MM.1S (cell line): Measurements from ENCODE around the gene MRPL54.

Source experiments
- DNase-seq: peaks from one replicate; pipeline ENCODE4 v3.0.0-alpha.2; 2015
- H2AFZ ChIP-seq: fragments of 300-600 bp; sonication (generic); 2 replicates; pipeline ENCODE4 v1.6.0; 2016; ENCODE audit warnings: antibody characterized with exemption, low read length
- H3F3A ChIP-seq: fragments of 300-600 bp; sonication (generic); 2 replicates; pipeline ENCODE4 v1.6.1; 2016; ENCODE audit warnings: mild to moderate bottlenecking, antibody characterized with exemption, low read length, moderate library complexity, mixed read lengths; ENCODE audit not compliant: insufficient read depth
- H3K27ac ChIP-seq: fragments of 300-600 bp; sonication (generic); 2 replicates; pipeline ENCODE4 v1.5.1; 2016; ENCODE audit warnings: mild to moderate bottlenecking, low read length
- H3K27me3 ChIP-seq: fragments of 300-600 bp; sonication (generic); replicated peaks from 2 replicates; pipeline ENCODE4 v1.6.0; 2016; ENCODE audit warnings: low read length; ENCODE audit not compliant: insufficient read depth
- H3K36me3 ChIP-seq: fragments of 300-600 bp; sonication (generic); replicated peaks from 2 replicates; pipeline ENCODE4 v1.6.1; 2016; ENCODE audit warnings: mild to moderate bottlenecking, low read length, mixed read lengths; ENCODE audit not compliant: insufficient read depth
- H3K4me1 ChIP-seq: fragments of 300-600 bp; sonication (generic); 2 replicates; pipeline ENCODE4 v1.6.1; 2016; ENCODE audit warnings: low read length, mixed read lengths
- H3K4me2 ChIP-seq: fragments of 300-600 bp; sonication (generic); 2 replicates; pipeline ENCODE4 v1.6.0; 2016; ENCODE audit warnings: low read depth, low read length
- H3K4me3 ChIP-seq: fragments of 300-600 bp; sonication (generic); 2 replicates; pipeline ENCODE4 v1.5.1; 2016; ENCODE audit warnings: low read length, mixed read lengths
- H3K79me2 ChIP-seq: fragments of 300-600 bp; sonication (generic); 2 replicates; pipeline ENCODE4 v1.6.1; 2016; ENCODE audit warnings: mixed run types, low read length, mixed read lengths
- H3K9ac ChIP-seq: fragments of 300-600 bp; sonication (generic); 2 replicates; pipeline ENCODE4 v1.6.1; 2016; ENCODE audit warnings: low read length, mixed read lengths
- H3K9me2 ChIP-seq: fragments of 300-600 bp; sonication (generic); replicated peaks from 2 replicates; pipeline ENCODE4 v1.6.1; 2016; ENCODE audit warnings: mild to moderate bottlenecking, low read length, mixed read lengths; ENCODE audit not compliant: insufficient read depth
- H3K9me3 ChIP-seq: fragments of 300-600 bp; sonication (generic); replicated peaks from 2 replicates; pipeline ENCODE4 v1.6.1; 2016; ENCODE audit warnings: mild to moderate bottlenecking, low read length, mixed read lengths; ENCODE audit not compliant: insufficient read depth
- H4K20me1 ChIP-seq: fragments of 300-600 bp; sonication (generic); 2 replicates; pipeline ENCODE4 v1.6.1; 2016; ENCODE audit warnings: mild to moderate bottlenecking, low read length, moderate library complexity, mixed read lengths; ENCODE audit not compliant: insufficient read depth
- CTCF ChIP-seq: fragments of 300-600 bp; sonication (generic); IDR thresholded peaks from 2 replicates; pipeline ENCODE4 v1.5.1; 2016; ENCODE audit warnings: antibody characterized with exemption, low read length, mixed read lengths
- EZH2 ChIP-seq: fragments of 300-600 bp; sonication (generic); optimal IDR thresholded peaks from 2 replicates; pipeline ENCODE3; 2017; ENCODE audit warnings: low read depth, mild to moderate bottlenecking, antibody characterized with exemption, low read length, mixed read lengths
- EZH2phosphoT487 ChIP-seq: fragments of 300-600 bp; sonication (generic); IDR thresholded peaks from 2 replicates; pipeline ENCODE4 v1.6.1; 2018; ENCODE audit warnings: antibody characterized with exemption, low read length

The MRPL54 gene

GRCh38 chr19:3762501-3763459 lies at the start of gene MRPL54:
MRPL54 (plus strand) TSS chr19:3762682; CDS start chr19:3762701, 19 bp downstream.
- H3K79me2 ChIP-seq, result peaks cover 38% of the 10 kb centered on the region

GRCh38 chr19:3716147-3716668 lies 46.3 kb upstream of the MRPL54 start:
- Histone ChIP-seq H3F3A (no peaks in the 10 kb centered on the region; the same call in 1 of the 2 replicates), H3K4me1 (peaks cover 9% of the 10 kb centered on the region; the same call in 1 of the 2 replicates), H2AFZ (no peak overlapping the region)

More at GRCh38 chr19:3762501-3763459, at the start of gene MRPL54:
- H3K27me3 ChIP-seq, result no peaks in the 10 kb centered on the region
- peak within 1 kb of the TSS; percentile 93 for H2AFZ ChIP-seq
- H3F3A ChIP-seq, result peaks cover 9% of the 10 kb centered on the region
- H3K9ac ChIP-seq, result peak within 1 kb of the TSS; percentile 95
- no peaks in the 10 kb centered on the region for H4K20me1 ChIP-seq
- H3K9me2 ChIP-seq, result no peaks in the 10 kb centered on the region
- DNase-seq, result peak; percentile 100
- H3K4me3 ChIP-seq, result peak within 1 kb of the TSS; percentile 86
- H3K9me3 ChIP-seq, result no peaks in the 10 kb centered on the region
- H3K4me2 ChIP-seq, result peak within 1 kb of the TSS; percentile 88
- TF ChIP-seq EZH2 (no peak), CTCF (no peak), EZH2phosphoT487 (no peak)
- peak within 1 kb of the TSS; percentile 90 for H3K27ac ChIP-seq
- no peaks in the 10 kb centered on the region for H3K36me3 ChIP-seq
- H3K4me1 ChIP-seq, result peaks cover 7% of the 10 kb centered on the region

GRCh38 chr19:3719868-3720267 lies 42.6 kb upstream of the MRPL54 start:
- no peaks in the 10 kb centered on the region for H3K9me2 ChIP-seq

More at GRCh38 chr19:3716147-3716668, 46.3 kb upstream of the MRPL54 start:
- no peak for DNase-seq
- Histone ChIP-seq H3K9ac (no peak overlapping the region), H3K27ac (no peak overlapping the region), H3K9me3 (no peaks in the 10 kb centered on the region), H3K36me3 (no peaks in the 10 kb centered on the region), H3K4me2 (no peak overlapping the region), H3K79me2 (no peaks in the 10 kb centered on the region), H4K20me1 (no peaks in the 10 kb centered on the region), H3K27me3 (peaks cover 69% of the 10 kb centered on the region), H3K4me3 (no peak overlapping the region), H3K9me2 (no peaks in the 10 kb centered on the region)
- no peak for TF ChIP-seq CTCF
- TF ChIP-seq EZH2, result no peak
- no peak for TF ChIP-seq EZH2phosphoT487

More at GRCh38 chr19:3719868-3720267, 42.6 kb upstream of the MRPL54 start:
- no peak overlapping the region for H2AFZ ChIP-seq
- H3K9me3 ChIP-seq, result no peaks in the 10 kb centered on the region
- no peak overlapping the region for H3K4me2 ChIP-seq
- no peak overlapping the region for H3K4me3 ChIP-seq
- H3K79me2 ChIP-seq, result no peaks in the 10 kb centered on the region
- no peaks in the 10 kb centered on the region; the same call in 1 of the 2 replicates for H3F3A ChIP-seq
- peaks cover 56% of the 10 kb centered on the region for H3K27me3 ChIP-seq
- no peaks in the 10 kb centered on the region for H4K20me1 ChIP-seq
- TF ChIP-seq EZH2phosphoT487 (no peak), EZH2 (no peak), CTCF (no peak)
- H3K36me3 ChIP-seq, result no peaks in the 10 kb centered on the region
- H3K4me1 ChIP-seq, result peaks cover 8% of the 10 kb centered on the region; the same call in 1 of the 2 replicates
- no peak for DNase-seq
- no peak overlapping the region for H3K27ac ChIP-seq
- H3K9ac ChIP-seq, result no peak overlapping the region
